ENCODE results near the gene FERMT2. TPM values are rescaled to one million over a fixed set of nuclear protein-coding genes. Genes with fewer than 3 reads are reported as not detected.

Gene FERMT2
- total RNA-seq, 6 experiments from 2014 or later, result 40.4 to 64.5 (median 53.3) TPM

DNA sequence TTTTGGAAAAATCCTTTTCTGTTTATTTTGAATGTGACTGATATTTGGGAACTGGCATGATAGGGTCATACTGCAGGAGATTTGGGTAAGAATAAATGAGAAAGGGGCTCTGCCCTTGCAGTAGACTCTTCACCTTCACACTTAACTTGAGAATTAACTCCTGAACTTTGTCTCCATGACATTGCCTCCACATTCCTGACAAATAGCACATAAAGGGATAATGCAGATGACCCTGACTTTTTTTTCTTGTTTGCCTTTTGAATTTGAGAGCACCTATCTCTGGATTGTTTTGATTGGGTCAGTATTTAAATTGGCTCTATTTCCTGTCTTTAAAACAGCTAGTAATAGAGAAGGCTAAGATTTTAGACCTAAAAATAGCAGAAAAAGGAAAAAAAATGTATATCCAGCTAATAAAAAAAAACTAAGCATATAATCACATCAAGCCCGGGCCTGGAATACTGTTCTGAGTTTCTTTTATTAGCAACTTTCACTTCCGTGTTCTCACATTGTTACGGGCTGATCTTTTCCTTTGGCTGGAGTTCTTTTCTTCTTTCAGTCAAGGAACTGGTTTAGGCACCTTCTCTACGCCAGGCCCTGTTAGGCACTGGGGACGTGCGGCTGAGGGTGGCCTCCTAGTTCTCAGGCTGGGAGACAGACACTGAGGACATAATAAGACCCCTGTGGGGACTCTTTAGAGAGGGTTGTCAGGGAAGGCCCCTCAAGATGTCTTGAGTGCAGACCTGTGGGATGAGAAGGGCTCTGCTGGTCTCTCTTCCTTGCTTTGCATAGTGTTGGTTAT is 106.4 kb downstream of the FERMT2 start:
- Histone ChIP-seq H3K9me3 (no peaks in the 10 kb centered on the region), H3K27me3 (no peaks in the 10 kb centered on the region), H3K4me1 (peaks cover 0 to 26% (median 12%) of the 10 kb centered on the region in 4 donors), H3K4me3 (no peak overlapping the region), H3K36me3 (no peaks in the 10 kb centered on the region), H3K27ac (peak overlapping the region in 2 of 3 donors; percentile 48 to 59)
- WGBS (ENCODE audit: insufficient coverage, low coverage, low lambda C conversion rate, missing lambda C conversion rate), result 40% methylated on average over 5 of the region's 6 CpGs
- TF ChIP-seq, protein P1, sequence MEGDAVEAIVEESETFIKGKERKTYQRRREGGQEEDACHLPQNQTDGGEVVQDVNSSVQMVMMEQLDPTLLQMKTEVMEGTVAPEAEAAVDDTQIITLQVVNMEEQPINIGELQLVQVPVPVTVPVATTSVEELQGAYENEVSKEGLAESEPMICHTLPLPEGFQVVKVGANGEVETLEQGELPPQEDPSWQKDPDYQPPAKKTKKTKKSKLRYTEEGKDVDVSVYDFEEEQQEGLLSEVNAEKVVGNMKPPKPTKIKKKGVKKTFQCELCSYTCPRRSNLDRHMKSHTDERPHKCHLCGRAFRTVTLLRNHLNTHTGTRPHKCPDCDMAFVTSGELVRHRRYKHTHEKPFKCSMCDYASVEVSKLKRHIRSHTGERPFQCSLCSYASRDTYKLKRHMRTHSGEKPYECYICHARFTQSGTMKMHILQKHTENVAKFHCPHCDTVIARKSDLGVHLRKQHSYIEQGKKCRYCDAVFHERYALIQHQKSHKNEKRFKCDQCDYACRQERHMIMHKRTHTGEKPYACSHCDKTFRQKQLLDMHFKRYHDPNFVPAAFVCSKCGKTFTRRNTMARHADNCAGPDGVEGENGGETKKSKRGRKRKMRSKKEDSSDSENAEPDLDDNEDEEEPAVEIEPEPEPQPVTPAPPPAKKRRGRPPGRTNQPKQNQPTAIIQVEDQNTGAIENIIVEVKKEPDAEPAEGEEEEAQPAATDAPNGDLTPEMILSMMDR (IDR thresholded peaks at IDR 0.05), result no peak
- TF ChIP-seq POLR2A (IDR thresholded peaks at IDR 0.05), result no peak
- intact Hi-C loops (cut with DNase I), result no loop called here
- ATAC-seq (peak; percentile 49 to 63 (median 60)), DNase-seq (no peak)

DNA sequence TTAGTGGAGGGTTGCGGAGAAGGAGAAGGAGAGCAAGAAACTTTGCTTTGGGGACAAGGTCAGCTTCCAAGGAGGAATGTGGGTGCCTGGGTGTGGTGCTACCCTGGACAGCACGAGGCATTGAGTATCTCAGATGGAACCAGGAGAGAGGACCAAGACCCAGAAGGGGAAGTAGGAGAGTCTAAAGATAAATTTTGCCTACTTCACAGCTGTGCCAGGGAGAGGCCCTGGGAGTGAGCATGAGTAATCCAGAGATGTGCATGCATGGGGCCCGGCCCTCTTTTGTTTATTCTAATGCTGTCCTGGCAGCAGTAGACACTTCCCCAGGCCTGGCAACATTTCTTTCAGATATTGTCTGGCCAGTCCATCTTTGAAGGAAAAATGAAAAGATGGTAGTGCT is 110.0 kb downstream of the FERMT2 start:
- peaks cover 0 to 26% (median 12%) of the 10 kb centered on the region in 4 donors for H3K4me1 ChIP-seq
- peak in 1 of 3 donors; percentile 28 for DNase-seq
- 55% methylated on average over 3 of the region's 3 CpGs for WGBS (ENCODE audit: insufficient coverage, low coverage, low lambda C conversion rate, missing lambda C conversion rate)
- no peak overlapping the region for H3K4me3 ChIP-seq
- H3K9me3 ChIP-seq, result no peaks in the 10 kb centered on the region
- ATAC-seq, result peak; percentile 53 to 81 (median 65)
- TF ChIP-seq, protein P1 (IDR thresholded peaks at IDR 0.05), result no peak
- TF ChIP-seq POLR2A (IDR thresholded peaks at IDR 0.05), result no peak
- no peak overlapping the region for H3K27ac ChIP-seq
- intact Hi-C loops (cut with DNase I), result no loop called here
- H3K36me3 ChIP-seq, result no peaks in the 10 kb centered on the region
- H3K27me3 ChIP-seq, result no peaks in the 10 kb centered on the region

DNA sequence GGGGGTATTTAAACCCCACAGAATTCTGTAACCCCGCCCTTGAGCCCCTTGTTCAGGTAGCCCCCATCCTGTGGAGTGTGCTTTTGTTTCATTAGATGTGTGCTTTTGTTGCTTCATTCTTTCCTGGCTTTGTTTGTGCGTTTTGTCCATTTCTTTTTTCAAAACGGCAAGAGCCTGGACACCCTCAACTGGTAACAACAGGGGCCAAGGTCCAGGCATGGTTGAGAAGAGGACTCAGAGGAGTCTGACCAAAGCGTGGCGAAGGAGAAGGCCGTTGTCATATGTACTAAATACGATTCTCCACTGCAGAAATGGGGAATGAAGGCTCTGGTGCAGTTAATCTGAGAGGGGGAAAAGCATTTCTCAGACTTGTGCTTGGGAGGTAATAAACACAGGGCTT is 113.4 kb downstream of the FERMT2 start:
- Histone ChIP-seq H3K4me3 (no peak overlapping the region), H3K9me3 (no peaks in the 10 kb centered on the region), H3K27ac (no peak overlapping the region), H3K4me1 (peaks cover 0 to 7% (median 1%) of the 10 kb centered on the region in 4 donors), H3K27me3 (no peaks in the 10 kb centered on the region), H3K36me3 (no peaks in the 10 kb centered on the region)
- no peak for TF ChIP-seq POLR2A (IDR thresholded peaks at IDR 0.05)
- TF ChIP-seq, protein P1 (IDR thresholded peaks at IDR 0.05), result no peak
- WGBS (ENCODE audit: insufficient coverage, low coverage, low lambda C conversion rate, missing lambda C conversion rate), result 90% methylated on average over 7 of the region's 7 CpGs
- ATAC-seq (no peak), DNase-seq (no peak)
- intact Hi-C loops (cut with DNase I), result no loop called here

DNA sequence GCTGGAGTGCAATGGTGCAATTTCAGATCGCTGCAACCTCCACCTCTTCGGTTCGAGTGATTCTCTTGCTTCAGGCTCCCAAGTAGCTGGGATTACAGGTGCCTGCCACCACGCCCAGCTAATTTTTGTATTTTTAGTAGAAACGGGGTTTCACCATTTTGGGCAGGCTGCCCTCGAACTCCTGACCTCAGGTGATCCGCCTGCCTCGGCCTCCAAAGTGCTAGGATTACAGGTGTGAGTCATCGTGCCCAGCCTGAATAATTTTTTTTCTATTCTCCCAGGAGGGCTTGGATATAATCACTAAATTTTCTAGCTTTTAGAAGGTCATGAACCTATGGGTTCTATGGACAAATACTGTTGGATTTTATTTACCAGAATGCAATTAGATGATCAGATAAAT is 114.8 kb downstream of the FERMT2 start:
- Histone ChIP-seq H3K4me3 (no peak overlapping the region), H3K9me3 (no peaks in the 10 kb centered on the region), H3K4me1 (peaks cover 0 to 5% (median 0%) of the 10 kb centered on the region in 4 donors), H3K27me3 (no peaks in the 10 kb centered on the region), H3K27ac (no peak overlapping the region), H3K36me3 (no peaks in the 10 kb centered on the region)
- ATAC-seq, result no peak
- intact Hi-C loops (cut with DNase I), result no loop called here
- WGBS (ENCODE audit: insufficient coverage, low coverage, low lambda C conversion rate, missing lambda C conversion rate), result 85% methylated on average over 7 of the region's 9 CpGs
- no peak for DNase-seq
- TF ChIP-seq, protein P1 (IDR thresholded peaks at IDR 0.05), result no peak
- no peak for TF ChIP-seq POLR2A (IDR thresholded peaks at IDR 0.05)
